HG03520 (cell line): Measurements from ENCODE around the gene COPA.

ENCODE experiments used
- ATAC-seq: cut with Tn5 transposase; IDR thresholded peaks from one replicate; pipeline ENCODE4 v1.9.1; 2021; ENCODE audit warnings: mild to moderate bottlenecking, moderate library complexity; ENCODE audit not compliant: unreplicated experiment

Gene COPA

GRCh38 chr1:160363010-160363409 lies 20.0 kb upstream of the COPA start:
- no peak for ATAC-seq

- no peak for ATAC-seq
Observed at GRCh38 chr1:160362168-160362957, 19.3 kb upstream of the COPA start.

GRCh38 chr1:160361814-160362167 lies 18.7 kb upstream of the COPA start:
- ATAC-seq = no peak

GRCh38 chr1:160361199-160361598 lies 18.1 kb upstream of the COPA start:
- ATAC-seq = no peak

GRCh38 chr1:160360227-160360695 lies 17.2 kb upstream of the COPA start:
- no peak for ATAC-seq

GRCh38 chr1:160359559-160360226 lies 16.6 kb upstream of the COPA start:
- no peak for ATAC-seq

- ATAC-seq = no peak
Observed at GRCh38 chr1:160358073-160358472, 15.0 kb upstream of the COPA start.

GRCh38 chr1:160357286-160358002 lies 14.4 kb upstream of the COPA start:
- no peak for ATAC-seq

- no peak for ATAC-seq
Observed at GRCh38 chr1:160354388-160354985, 11.4 kb upstream of the COPA start.

GRCh38 chr1:160353223-160353622 lies 10.2 kb upstream of the COPA start:
- no peak for ATAC-seq

GRCh38 chr1:160352555-160352954 lies 9.5 kb upstream of the COPA start:
- no peak for ATAC-seq

GRCh38 chr1:160351629-160352028 lies 8.6 kb upstream of the COPA start:
- no peak for ATAC-seq

GRCh38 chr1:160346958-160347357 lies 3.9 kb upstream of the COPA start:
- no peak for ATAC-seq

- no peak for ATAC-seq
Observed at GRCh38 chr1:160346463-160346862, 3.4 kb upstream of the COPA start.

GRCh38 chr1:160344936-160345335 lies 1.9 kb upstream of the COPA start:
- ATAC-seq = no peak

GRCh38 chr1:160344241-160344640 lies 1.2 kb upstream of the COPA start:
- ATAC-seq = no peak

- no peak for ATAC-seq
Observed at GRCh38 chr1:160342526-160342925, 524 bp downstream of the COPA start.

- no peak for ATAC-seq
Observed at GRCh38 chr1:160340866-160341265, 2.2 kb downstream of the COPA start.

GRCh38 chr1:160340146-160340545 lies 2.9 kb downstream of the COPA start:
- no peak for ATAC-seq

GRCh38 chr1:160338580-160338979 lies 4.5 kb downstream of the COPA start:
- ATAC-seq = no peak

- no peak for ATAC-seq
Observed at GRCh38 chr1:160332516-160332915, 10.5 kb downstream of the COPA start.
